ENCODE measurements around the gene COX20. TPM values are rescaled to one million over a fixed set of nuclear protein-coding genes. Genes with fewer than 3 reads are reported as not detected.

COX20 gene
- total and polyA plus RNA-seq, 10 of the 15 experiments (the other 5 are each of a cell fraction or from before 2014, with no cell fraction given), result 22.8 to 112 (median 52.7) TPM

GRCh38 chr1:244789731-244790130, 45.7 kb upstream of the COX20 start:
- no peaks in the 10 kb centered on the region for H4K20me1 ChIP-seq (ENCODE audit: control insufficient read depth, insufficient read depth)
- POLR2A ChIA-PET, result no interaction called here
- no peak overlapping the region for H3K9ac ChIP-seq (ENCODE audit: control insufficient read depth, insufficient read depth, low read length)
- H3K27me3 ChIP-seq (replicated peaks in 1 of 2; ENCODE audit: control insufficient read depth in 2 of 2, insufficient read depth in 2 of 2, low read length in 1 of 2), result peaks cover 0 to 2% of the 10 kb centered on the region in 2 experiments; a peak in 2 of 4 replicates
- CTCF ChIA-PET, result interaction anchor here (1.0 to 2.5 kb wide), 3 partner anchors 11 to 189 kb away, joined by 3 to 10 read pairs (median 4); no protein-coding TSS in a partner anchor
- TF ChIP-seq KLF5 (IDR thresholded peaks at IDR 0.05; ENCODE audit: partially characterized antibody), result no peak
- no peak for TF ChIP-seq SPI1 (IDR thresholded peaks at IDR 0.05; ENCODE audit: borderline replicate concordance, insufficient read depth, low read depth, low read length)
- TF ChIP-seq ZNF217 (IDR thresholded peaks at IDR 0.05), result no peak
- TF ChIP-seq KAT2A (conservative IDR thresholded peaks at IDR 0.05; ENCODE audit: control insufficient read depth, low read depth, low read length), result no peak
- TF ChIP-seq DPF2 (IDR thresholded peaks at IDR 0.05), result no peak
- TF ChIP-seq NFYA (IDR thresholded peaks at IDR 0.05; ENCODE audit: borderline replicate concordance, low read depth, low read length), result no peak
- no peak for TF ChIP-seq SMAD1 (IDR thresholded peaks at IDR 0.05; ENCODE audit: low read depth, partially characterized antibody)
- no peak for TF ChIP-seq JUNB (IDR thresholded peaks at IDR 0.05)
- TF ChIP-seq ESRRA (IDR thresholded peaks at IDR 0.05; ENCODE audit: low read length), result no peak
- no peak for TF ChIP-seq ZNF687 (IDR thresholded peaks at IDR 0.05)
- TF ChIP-seq ZBTB33 (IDR thresholded peaks at IDR 0.05), result no peak
- no peak for TF ChIP-seq MYB (IDR thresholded peaks at IDR 0.05; ENCODE audit: borderline replicate concordance, low read depth, low read length)
- FAIRE-seq (no peak), DNase-seq (ENCODE audit: low read depth, low spot score) (no peak), ATAC-seq (no peak)
- no peak overlapping the region for H3K4me2 ChIP-seq (ENCODE audit: control insufficient read depth, insufficient read depth)
- SMC1A ChIA-PET (ENCODE audit: uncharacterized antibody, unreplicated experiment), result interaction anchor here (1.0 to 1.3 kb wide), 3 partner anchors 92 to 253 kb away, joined by 4 to 5 read pairs (median 4); no protein-coding TSS in a partner anchor
- in situ Hi-C loops (cut with MboI) (no loop called here), intact Hi-C loops (cut with micrococcal nuclease; ENCODE audit: unreplicated experiment) (no loop called here)
- no peak overlapping the region for H3K4me3 ChIP-seq
- H3K27ac ChIP-seq (ENCODE audit: control insufficient read depth, insufficient read depth), result no peak overlapping the region
- WGBS (ENCODE audit: insufficient coverage, insufficient replicate concordance, low lambda C conversion rate, missing lambda C conversion rate), result 25% methylated on average over 4 of the region's 4 CpGs
- RAD21 ChIA-PET (ENCODE audit: unreplicated experiment), result interaction anchor here (1.3 to 1.4 kb wide), 2 partner anchors 185 to 253 kb away, joined by 3 read pairs; no protein-coding TSS in a partner anchor
- no peak overlapping the region for H2AFZ ChIP-seq (ENCODE audit: control insufficient read depth, low read depth, low read length)
- no peaks in the 10 kb centered on the region for H3K4me1 ChIP-seq (ENCODE audit: control insufficient read depth, insufficient read depth, low read length)
- no peaks in the 10 kb centered on the region for H3K9me3 ChIP-seq (replicated peaks; ENCODE audit: control insufficient read depth, insufficient read depth, low read length)
- H3K36me3 ChIP-seq (ENCODE audit: control insufficient read depth in 2 of 2, insufficient read depth in 2 of 2, low read length in 1 of 2), result no peaks in the 10 kb centered on the region
- no TSS peak for BruUV-seq (replicated peaks)
- H3K79me2 ChIP-seq (ENCODE audit: control insufficient read depth, insufficient read depth, low read length), result no peaks in the 10 kb centered on the region
